Right ventricle myocardium superior (tissue), 1 donor: Measurements from ENCODE around the gene UBE2B. TPM values are rescaled to one million over a fixed set of nuclear protein-coding genes. Genes with fewer than 3 reads are reported as not detected.
"Not testable (repeated sequence)": the region's sequence is repeated elsewhere in the genome, so short reads cannot be mapped to it uniquely, and the experiment has no call there.

Experiments used
- ATAC-seq: fragments of 200-7000 bp; cut with Tn5 transposase; one replicate; pipeline ENCODE4 v1.9.1; 2020; ENCODE audit warnings: mild to moderate bottlenecking; ENCODE audit not compliant: poor library complexity
- DNase-seq: peaks from one replicate; pipeline ENCODE4 v3.0.0-alpha.2; 2020
- intact Hi-C: fragments of 100-400 bp; cut with DNase I; formaldehyde crosslinking; loops from one replicate; pipeline ENCODE4 v1.11.2; 2022
- total RNA-seq: library from RNA; stranded (reverse); fragmentation: NEBNext Ultra II Directional; extraction: Animal tissue kit (Norgen Biotek cat#: 25700); gene quantifications from one replicate; pipeline ENCODE4 v1.2.1, GENCODE V29; 2021
- donor health status: DM: no; HTN: yes; CAD: no; lungs with severe emphysema.

UBE2B gene
- total RNA-seq, 1 donor from 2014 or later, result 236 TPM

DNA sequence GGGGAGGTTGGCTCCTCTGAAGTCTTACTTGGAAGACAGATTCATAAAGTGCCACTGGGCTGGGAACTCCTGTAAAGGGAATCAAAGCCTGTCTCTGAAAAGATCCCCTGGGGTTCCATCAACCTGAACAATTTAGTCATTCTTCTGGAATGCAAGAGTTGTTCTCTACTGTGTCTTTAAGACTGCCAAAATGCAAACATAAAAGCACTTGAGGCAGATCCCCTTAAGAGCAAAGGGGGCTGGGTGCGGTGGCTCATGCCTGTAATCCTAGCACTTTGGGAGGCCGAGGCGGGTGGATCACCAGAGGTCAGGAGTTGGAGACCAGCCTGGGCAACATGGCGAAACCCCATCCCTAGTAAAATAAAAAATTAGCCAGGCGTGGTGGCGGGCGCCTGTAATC, 23.6 kb downstream of the UBE2B start:
- intact Hi-C loops, result no loop called here
- ATAC-seq, result no peak
- no peak for DNase-seq

DNA sequence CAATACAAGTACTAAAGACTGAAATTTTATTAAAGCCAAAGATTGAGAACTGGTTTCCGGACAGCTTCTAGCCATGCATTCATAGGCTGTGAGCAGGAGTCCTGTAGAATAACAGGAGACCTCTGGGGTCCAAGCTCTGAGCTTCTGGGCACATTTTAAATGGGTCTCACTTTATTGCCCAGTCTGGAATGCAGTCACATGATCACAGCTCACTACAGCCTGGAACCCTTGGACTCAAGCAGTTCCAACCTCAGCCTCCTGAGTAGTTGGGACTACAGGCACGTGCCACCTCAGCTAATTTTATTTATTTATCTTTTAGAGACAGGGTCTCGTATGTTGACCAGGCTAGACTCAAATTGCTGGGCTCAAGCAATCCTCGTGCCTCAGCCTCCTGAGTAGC, 24.9 kb downstream of the UBE2B start:
- ATAC-seq (no peak), DNase-seq (no peak)
- intact Hi-C loops, result no loop called here

DNA sequence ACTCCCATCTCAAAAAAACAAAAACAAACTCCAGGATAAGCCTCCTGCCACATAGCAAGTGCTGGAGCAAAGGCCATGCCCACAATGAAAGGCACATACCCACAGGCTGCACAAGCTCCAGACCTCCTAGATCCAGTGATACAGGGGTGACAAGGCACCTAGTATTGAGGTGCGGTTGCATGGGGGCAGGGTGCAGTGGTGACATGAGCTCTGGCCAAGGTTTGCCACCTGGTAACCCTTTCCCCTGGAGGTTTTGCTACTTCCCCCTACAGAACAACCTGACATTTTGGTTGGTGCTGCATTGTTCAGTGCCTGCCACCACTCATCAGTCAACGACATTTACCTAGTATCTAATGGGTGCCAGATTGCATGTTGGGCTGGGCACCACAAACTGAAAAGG, 25.8 kb downstream of the UBE2B start:
- DNase-seq (no peak), ATAC-seq (no peak)
- intact Hi-C loops, result no loop called here

DNA sequence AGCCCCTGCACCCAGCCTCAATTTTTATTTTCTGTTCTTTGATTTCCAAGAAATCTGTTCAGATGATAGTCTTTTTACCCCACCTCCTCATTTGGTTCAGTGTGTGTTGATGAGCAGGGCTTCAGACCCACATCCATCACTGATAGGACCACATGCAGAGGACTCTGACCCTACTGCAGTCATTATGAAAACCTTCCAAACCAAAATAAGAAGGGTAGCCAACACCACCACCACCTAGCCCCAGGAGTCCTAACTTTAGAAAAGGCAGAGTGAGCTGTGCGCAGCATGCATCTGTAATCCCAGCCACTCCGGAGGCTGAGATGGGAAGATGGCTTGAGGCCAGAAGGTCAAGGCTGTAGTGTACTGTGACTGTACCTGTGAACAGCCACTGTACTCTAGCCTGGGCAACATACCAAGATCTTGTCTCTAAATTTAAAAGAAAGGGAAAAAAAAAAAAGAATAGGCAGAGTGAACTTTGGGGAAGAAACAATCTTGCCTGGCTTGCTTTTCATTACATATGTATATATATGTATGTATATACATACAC, 27.3 kb downstream of the UBE2B start:
- ATAC-seq (peak; percentile 75), DNase-seq (no peak)

DNA sequence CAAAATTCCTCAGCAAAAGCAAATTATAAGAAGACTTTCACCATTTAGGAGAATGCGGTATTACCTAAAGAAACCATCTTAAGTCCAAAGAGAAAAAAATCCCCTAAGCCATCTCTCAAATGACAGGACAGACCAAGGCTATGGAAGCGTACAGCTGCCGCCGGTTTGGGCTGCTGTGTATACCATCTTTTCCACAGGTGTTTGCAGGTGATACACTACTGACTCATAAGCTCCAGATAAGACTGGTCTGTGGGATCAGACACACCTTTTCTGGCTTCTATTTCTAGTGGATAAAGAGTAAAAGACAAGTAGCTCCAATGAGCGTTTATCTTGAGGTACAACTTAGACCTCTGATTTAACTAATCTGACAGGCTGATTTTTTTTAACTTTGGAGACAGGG, 32.6 kb downstream of the UBE2B start:
- no peak for DNase-seq
- ATAC-seq, result no peak
- intact Hi-C loops, result no loop called here

More for the DNA sequence above, 27.3 kb downstream of the UBE2B start:
- intact Hi-C loops, result no loop called here

DNA sequence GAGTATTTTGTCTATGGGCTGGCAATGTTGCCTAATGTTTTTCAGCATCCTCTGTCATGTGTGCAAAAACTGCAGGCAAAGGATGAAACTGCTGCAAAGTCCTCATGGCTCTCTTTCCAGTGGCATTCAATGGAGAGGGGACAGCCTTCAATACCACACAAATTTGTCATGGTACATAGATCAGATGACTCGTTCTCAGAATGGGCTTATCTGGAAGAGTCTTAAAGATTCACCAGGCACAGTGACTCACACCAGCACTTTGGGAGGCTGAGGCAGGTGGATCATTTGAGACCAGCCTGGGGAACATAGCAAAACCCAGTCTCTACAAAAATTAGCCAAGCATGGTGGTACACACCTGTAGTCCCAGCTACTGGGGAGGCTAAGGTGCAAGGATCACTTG, 35.0 kb downstream of the UBE2B start:
- no peak for ATAC-seq
- intact Hi-C loops, result no loop called here

DNA sequence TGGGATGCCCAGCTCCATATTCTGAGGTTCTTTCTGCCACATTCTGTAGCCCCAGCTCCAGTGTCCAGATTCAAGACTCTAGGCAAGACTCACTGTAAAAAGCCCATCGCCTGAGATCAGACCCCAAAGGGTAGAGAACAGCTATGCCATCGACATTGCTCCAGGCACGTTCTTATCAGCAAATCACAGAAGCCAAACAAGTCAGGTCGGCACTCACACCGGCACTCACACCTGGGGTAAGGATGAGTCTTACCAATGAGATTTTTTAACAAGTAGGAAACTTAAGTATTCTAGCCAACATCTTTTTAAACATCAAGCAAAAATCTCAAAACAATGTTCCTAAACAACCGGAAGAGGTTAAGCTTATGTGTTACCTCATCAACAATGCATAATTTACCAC, 38.0 kb downstream of the UBE2B start:
- ATAC-seq (no peak), DNase-seq (no peak)
- intact Hi-C loops, result no loop called here

More for the DNA sequence above, 35.0 kb downstream of the UBE2B start:
- DNase-seq, result no peak

DNA sequence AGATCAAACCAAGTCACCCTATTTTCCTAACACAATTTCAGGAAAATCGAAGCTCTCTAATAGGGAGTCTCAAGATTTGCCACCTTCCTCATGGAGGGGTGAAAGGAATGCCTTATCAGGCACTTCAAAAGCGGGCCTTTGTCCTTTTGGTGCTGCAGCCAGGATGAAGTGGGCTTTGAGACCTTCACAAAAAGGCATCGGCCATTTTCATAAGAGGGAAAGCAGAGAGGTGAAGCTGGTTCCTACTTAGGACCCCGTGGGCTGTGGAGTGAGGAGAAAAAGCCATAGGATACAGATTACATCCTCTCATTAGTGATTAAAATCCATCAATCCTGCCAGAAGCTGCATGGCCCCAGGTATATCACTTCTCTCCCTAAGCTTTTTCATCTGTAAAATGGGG, 39.5 kb downstream of the UBE2B start:
- DNase-seq, result no peak
- intact Hi-C loops, result loop anchor here (5.0 kb wide), 2 partner anchors 56 to 116 kb away; partner anchors contain the start of gene JADE2
- ATAC-seq, result no peak

DNA sequence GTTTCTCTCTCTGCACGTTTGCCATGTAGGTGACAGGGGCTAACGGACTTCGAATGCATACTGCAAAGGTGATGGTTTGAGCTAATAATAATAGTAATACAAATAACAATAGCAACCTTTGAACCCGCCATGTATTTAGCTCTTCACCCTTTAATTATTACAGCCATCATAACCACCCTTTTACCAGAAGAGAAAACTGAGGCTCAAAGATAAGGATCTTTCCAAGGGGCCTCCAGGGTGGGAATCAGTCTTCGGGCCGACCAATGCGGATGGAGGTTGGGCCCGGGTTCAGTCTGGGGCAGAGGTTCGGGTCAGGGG, 39.8 kb downstream of the UBE2B start:
- DNase-seq, result no peak
- intact Hi-C loops, result loop anchor here (5.0 kb wide), 2 partner anchors 56 to 116 kb away; partner anchors contain the start of gene JADE2
- no peak for ATAC-seq

DNA sequence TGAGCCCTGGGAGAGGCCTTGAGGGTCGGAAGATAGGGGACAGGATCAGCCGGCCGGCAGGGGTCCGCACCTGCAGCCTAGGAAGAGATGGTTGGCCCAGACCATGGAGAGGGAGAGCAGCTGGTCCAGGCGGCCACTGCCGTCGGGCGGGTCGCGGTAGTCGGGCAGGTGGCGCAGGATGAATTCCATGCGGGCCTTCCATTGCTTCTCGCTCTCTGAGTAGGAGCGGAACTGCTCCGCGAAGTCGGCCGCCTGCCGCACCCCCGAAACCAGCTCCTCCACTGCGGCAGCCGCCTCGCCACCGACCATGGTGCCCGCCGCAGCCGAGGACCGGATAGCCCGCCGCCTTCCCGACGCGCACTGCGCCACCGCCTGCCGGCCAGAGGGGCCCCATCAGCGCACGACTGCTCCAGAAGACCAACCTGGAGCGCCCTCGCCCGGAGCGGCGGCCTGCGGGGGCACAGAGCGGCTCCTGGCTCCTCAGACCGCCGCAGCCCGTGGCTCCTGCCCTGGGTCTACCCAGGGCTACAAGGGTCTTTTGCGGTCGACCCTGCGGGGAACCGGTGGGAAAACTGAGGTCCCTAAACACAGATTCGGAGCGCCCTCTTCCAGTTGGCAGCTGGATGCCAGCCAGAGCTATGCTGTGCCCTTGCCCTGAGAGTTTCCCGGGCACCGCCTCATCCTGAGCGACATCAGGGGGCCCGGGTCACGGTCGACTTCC, 40.3 kb downstream of the UBE2B start, which contains the start of gene CDKN2AIPNL:
TSS of gene CDKN2AIPNL (minus strand) at position 336 of the 721 bp plus-strand sequence. CDS start at position 309, 27 bp downstream.
- intact Hi-C loops, result loop anchor here (5.0 kb wide), 2 partner anchors 56 to 116 kb away; partner anchors contain the start of gene JADE2
- peak; percentile 100 for ATAC-seq
- peak; percentile 96 for DNase-seq

DNA sequence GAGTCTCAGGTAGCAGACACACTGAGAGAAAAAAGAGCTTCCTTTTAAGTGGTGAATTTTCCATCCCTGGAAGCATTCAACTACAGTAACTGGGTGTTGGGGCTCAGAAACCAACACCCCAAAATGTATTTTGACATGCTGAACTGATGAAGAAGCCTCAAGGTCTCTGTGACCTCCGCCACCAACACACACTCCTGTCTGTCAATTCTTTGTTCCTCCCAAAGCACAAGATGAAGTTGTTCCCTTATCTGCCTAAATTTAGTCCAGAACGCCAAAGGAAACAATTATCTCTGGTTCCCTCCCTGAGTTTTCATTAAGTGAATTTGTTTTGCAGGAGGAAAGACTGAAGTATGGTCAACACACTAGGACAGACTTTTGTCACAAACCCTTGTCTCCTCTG, 41.7 kb downstream of the UBE2B start:
- ATAC-seq, result no peak
- intact Hi-C loops, result loop anchor here (5.0 kb wide), 2 partner anchors 54 to 114 kb away; partner anchors contain the start of gene JADE2
- no peak for DNase-seq

DNA sequence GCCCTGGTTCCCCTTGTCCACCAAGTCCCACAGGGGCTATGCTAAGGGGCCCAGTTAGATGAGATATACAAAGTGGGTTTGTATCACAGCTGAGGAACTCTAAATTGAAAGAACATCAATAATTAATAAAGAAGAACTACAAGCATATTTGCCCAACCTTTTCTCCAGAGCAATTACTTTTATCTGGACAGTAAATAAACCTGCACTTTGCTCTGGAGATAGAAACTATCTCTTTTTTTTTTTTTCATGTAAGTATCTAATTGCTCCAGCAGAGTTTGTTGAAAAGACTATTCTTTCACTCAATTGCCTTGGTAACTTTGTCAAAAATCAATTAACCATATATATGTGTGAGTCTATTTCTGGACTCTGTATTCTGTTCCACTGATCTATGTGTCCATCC, 46.3 kb downstream of the UBE2B start:
- DNase-seq (no peak), ATAC-seq (no peak)
- intact Hi-C loops, result no loop called here

DNA sequence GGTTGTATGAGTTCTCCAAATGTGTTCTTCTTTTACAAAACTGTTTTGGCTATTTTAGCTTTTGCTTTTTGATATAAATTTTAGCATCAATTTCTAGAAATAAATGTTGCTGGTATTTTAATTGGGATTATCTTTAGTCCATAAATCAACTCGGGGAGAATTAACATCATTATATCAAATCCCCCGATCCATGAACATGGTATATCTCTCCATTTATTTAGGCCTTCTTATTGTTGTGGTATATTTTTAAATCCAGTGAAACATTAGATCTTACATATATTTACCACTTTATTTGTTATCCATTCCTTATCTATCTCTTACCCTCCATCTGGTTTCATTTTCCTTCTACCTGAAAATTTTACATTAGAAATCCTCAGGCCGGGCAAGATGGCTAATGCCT, 47.6 kb downstream of the UBE2B start:
- intact Hi-C loops, result no loop called here

DNA sequence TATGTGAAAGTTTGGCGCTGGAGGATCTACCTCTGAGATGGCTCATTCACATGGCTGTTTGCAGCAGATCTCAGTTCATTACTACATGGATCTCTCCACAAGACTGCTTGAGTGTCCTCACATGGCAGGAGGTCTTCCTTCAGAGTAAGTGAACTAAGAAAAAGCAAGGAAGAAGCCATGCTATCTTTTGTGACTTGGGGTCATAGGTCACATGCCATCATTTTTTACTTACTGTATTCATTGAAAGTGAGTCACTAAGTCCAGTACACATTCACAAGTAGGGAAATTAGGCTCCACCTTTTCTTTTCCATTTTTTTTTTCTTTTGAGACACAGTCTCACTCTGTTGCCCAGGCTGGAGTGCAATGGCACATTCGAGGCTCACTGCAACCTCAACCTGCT, 49.0 kb downstream of the UBE2B start:
- ATAC-seq, result no peak
- intact Hi-C loops, result no loop called here
- no peak for DNase-seq

More for the DNA sequence above, 47.6 kb downstream of the UBE2B start:
- no peak for DNase-seq
- no peak for ATAC-seq

DNA sequence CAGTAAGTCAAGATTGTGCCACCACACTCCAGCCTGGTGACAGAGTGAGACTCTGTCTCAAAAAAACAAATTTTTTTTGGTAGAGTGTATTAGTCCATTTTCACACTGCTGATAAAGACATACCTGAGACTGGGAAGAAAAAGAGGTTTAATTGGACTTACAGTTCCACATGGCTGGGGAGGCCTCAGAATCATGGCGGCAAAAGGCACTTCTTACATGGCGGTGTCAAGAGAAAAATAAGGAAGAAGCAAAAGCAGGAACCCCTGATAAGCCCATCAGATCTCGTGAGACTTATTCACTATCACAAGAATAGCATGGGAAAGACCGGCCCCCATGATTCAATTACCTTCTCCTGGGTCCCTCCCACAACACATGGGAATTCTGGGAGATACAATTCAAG, 49.7 kb downstream of the UBE2B start:
- ATAC-seq, DNase-seq, intact Hi-C loops: not testable (repeated sequence)

DNA sequence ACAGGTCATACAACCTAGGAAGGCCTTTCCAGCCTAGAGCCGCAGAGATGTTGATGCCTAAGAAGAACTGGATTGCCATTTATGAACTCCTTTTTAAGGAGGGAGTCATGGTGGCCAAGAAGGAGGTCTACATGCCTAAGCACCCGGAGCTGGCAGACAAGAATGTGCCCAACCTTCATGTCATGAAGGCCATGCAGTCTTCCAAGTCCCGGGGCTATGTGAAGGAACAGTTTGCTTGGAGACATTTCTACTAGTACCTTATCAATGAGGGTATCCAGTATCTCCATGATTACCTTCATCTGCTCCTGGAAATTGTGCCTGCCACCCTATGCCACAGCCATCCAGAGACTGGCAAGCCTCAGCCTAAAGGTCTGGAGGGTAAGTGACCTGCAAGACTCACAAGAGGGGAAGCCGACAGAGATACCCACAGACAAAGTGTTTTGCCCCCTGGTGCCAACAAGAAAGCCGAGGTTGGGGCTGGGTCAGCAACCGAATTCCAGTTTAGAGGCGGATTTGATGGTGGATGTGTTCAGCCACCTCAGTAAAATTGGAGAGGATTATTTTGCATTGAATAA, 51.5 kb downstream of the UBE2B start:
- intact Hi-C loops, result no loop called here
- DNase-seq, result no peak
- no peak for ATAC-seq

DNA sequence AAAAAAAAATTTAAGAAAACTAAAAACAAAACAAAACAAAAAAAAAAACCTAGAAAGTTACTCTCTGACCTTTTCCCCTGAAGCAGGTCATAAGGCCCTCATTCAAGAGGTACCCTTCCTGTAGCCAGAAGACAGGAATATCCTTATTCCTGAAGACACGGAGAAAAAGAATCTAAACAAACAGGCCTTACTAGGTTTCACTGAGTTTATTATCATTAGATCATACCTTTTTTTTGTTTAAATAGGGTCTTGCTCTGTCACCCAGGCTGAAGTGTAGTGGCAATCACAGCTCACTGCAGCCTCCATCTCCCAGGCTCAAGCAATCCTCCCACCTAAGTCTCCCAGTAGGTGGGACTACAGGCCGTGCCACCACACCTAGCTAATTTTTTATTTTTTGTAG, 52.0 kb downstream of the UBE2B start:
- DNase-seq (no peak), ATAC-seq (no peak)
- intact Hi-C loops, result no loop called here

DNA sequence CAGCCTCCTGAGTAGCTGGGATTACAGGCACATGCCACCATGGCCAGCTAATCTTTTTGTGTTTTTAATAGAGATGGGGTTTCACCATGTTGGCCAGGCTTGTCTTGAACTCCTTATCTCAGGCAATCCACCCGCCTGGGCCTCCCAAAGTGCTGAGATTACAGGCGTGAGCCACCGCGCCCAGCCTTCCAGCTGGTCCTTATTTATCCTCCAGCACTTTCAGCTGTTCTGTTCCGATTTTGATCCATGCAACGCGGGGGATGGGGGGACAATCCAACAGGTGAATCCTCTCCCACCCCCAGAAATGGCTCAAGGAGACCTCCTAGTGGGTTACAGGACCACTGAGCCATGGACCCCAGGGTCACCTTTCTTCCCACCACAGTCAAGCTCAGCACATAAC, 55.0 kb downstream of the UBE2B start:
- no peak for ATAC-seq
- DNase-seq, result no peak
- intact Hi-C loops, result no loop called here

DNA sequence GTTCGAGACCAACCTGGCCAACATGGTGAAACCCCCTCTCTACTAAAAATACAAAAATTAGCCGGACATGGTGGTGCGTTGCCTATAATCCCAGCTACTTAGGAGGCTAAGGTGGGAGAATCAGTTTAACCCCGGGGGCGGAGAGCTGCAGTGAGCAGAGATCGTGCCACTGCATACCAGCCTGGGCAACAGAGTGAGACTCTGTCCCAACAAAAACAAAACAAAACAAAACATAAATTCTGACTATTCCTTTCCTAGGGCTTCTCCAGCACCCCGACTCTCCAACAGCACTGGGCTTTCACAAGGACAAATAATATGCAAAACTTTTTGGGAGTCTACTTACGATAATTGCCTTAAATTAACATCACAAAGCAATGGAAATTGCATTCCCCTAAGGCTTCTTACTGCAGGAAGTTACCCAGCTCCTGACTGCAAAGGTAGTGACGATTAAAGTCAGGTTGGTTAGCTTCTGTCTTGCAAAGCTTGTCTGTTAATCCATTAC, 56.2 kb downstream of the UBE2B start:
- DNase-seq, result no peak
- intact Hi-C loops, result no loop called here
- ATAC-seq, result no peak

DNA sequence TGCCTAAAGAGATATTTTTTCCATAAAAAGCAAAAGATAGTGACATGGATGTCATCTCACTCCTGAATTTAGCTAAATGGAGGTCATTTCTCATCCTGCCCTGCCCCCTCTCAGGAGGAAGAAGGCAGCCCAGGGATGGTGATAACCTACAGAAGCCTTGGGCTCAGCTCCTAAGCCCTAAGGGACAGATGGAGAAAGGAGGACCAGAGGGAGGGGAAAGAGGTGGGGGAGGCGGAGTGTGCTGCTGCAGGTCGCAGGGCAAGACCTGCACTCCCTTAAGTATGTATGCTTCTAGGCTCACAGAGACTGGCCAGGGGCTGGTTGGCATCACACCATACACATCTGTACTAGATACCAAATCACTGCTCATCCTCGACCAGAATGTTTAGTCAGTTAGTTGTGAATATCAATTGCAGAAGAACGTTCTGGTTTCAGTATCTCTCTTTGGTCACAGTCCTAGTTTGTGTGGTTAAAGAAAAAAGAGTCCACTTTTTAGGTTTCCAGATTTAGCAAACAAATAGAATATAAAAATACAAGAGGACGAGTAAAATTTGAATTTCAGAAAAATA, 58.7 kb downstream of the UBE2B start:
- intact Hi-C loops, result no loop called here
- ATAC-seq, result no peak
- DNase-seq, result no peak
